Islet of Langerhans (tissue), 1 donor: ENCODE results near the gene CD96.

Experiments used
- FAIRE-seq: peaks from one replicate; lab custom pipeline; 2011; peaks lifted over from hg19 to GRCh38; lab: Jason Lieb, UNC

The CD96 gene

DNA sequence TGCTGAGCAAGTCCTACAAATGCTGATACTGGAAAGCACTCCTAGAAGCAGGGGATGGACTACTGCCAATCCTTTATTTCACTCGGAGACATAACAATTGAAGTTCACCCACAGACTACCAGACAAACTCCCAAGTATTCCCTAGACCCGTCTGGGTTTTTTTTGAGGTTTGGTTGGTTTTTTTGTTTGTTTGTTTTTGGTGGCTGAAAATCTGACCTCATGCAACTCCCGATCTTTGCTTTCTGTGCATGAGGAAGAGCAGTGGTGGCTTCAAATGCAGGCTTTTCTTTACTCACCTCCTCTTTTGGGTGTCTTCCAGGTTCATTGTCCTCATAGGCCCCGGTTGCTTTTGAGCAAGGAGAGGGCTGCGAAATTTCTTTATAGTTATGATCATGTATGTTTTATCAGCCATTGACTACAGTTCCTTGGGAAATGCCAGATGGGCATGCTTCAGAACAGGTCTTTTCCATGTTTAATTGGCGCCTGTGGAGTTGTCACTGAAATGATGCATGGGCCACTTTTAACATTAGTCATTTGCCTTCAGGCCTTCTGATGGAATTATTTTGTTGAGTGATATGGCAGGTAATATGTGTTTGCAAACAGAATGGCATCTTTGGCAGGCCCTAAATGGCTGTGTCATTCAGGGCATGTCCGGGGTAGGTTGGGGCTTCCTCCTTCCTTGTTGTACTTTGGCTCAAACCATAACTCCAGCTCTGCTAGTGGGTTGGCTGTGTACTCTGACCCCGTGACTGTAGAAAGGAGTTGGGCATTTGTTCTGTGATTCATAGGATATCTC, 134.4 kb downstream of the CD96 start:
- no peak for FAIRE-seq

- no peak for FAIRE-seq
These were observed 135.0 kb downstream of the CD96 start for GRCh38 chr3:111677007-111677392.

DNA sequence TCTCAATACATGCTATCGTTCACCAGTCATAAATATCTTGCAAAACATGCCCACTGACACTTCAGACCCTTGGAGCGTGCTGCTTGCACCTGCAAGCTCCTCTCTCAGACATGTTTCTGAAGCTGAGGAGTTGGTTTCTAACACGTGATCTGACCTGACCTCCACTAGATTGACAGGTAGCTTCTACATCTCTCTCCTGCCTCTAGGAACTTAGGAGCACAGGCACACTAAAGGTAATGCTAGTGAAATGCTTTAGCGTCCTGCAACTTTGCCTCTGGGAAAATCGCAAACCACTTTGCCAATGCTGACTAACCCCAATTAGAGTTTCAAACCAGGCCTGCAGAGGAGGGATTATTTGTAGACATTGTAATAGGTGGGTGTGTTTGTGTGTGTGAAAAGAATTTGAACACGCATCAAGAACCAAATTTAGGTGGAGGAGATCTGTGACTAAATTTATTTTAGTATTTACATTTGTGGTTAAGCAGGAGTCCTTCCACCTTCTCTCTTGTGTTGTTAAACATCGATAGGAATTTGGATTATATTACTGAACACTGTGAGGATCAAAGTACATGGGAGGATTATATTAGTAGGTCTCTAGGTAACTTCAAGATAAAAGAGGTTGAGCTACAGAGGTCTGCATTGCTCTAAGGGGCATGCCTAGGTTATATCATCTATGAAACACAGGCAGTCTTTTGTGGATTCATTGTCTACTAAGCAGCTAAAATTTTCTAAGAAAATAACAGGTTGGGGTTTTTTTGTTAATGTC, 139.8 kb downstream of the CD96 start:
- FAIRE-seq: no peak

GRCh38 chr3:111684640-111685039, 142.6 kb downstream of the CD96 start:
- FAIRE-seq: no peak

DNA sequence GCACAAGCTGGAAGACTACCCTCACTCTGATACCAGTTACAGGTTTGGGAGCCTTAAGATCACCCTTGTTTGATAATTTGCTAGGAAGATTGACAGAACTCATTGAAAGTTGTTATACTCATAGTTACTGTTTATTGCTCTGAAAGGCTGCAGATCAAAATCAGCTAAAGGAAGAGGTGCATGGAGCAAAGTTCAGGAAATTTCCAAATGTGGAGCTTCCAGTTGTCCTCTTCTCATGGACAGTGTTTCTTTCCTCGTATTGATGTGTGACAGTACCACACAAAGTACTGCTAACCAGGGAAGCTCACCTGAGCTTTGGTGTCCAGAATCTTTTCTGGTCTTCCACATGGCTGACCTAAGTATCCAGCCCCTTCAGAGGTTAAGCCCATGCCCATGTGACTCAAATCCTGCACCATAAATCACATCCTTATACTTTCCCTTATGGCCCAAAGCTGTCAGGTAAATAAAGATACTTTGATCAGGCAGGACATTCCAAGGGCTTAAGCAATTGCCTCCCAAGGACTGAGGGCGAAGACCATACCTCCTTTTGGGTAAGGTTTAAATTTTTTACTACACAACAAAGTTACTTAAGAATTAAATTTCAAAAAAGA, 146.3 kb downstream of the CD96 start:
- no peak for FAIRE-seq

DNA sequence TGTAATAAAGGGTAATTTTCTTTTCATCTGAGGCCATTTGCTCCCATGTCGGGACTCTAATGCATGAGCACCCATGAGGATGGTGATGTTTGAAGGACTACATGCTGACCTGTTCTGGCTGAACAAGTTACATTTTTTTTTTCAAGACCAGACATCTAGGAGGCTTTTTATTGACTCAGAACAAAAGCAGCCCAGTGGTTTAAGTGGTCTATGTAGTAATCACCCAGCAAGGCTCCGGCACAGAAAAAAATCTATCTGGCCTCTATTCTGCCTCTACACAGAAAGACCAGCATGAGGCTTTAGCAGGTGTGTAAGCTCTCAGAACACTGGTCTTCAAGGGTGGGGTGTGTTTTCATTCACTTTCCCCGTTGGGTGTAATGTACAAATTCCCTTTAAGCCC, 148.2 kb downstream of the CD96 start:
- no peak for FAIRE-seq

GRCh38 chr3:111691293-111691909, 149.4 kb downstream of the CD96 start:
- no peak for FAIRE-seq

DNA sequence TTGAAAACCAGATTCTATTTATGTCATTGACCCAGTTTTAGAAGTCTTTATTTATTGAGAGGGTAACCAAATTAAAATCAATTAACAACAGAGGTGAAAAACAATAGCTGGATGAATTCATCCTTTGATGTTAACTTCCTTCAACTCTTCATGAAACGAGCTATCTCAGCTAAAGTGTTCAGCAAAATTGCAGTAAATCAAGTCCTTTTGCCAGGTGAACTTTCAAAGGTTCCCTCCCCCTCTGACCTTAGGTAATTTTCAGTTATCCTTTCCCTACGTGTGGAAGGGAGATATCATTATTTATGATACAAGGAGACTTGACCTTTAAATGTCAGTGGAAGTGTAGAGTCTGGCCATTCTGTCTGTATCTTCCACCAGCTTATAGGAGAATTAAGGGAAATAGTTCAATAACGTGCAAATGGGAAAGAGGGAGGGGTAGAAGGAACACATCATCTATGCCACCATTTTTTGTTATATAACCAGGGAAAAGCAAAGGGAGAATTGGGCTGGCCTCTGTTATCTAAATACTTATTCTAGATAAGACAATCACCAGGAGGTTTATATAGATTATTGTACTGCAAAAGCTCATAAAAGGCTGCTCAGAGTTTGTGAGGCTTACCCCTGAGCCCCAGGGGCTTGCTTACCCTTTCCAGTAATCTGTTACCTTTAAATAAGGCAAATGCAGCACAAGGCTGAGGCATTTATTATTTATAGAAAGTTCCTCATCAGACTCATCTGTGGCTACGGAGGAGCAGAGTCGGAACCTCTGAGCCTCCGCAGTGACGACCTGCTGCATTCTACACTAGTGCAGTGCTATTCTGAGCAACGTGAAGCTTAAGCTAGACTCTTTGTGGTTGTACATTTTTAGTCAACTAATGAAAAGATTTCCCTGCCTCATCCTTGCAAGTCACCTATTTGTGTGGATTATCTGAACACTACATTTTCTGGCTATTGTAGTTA, 150.9 kb downstream of the CD96 start:
- FAIRE-seq: no peak

GRCh38 chr3:111694471-111694870, 152.5 kb downstream of the CD96 start:
- FAIRE-seq: no peak

- no peak for FAIRE-seq
These were observed 153.7 kb downstream of the CD96 start for GRCh38 chr3:111695636-111696117.

- no peak for FAIRE-seq
These were observed 158.1 kb downstream of the CD96 start for GRCh38 chr3:111700054-111700453.

- FAIRE-seq: no peak
These were observed 159.4 kb downstream of the CD96 start for GRCh38 chr3:111701292-111701906.
